ENCODE measurements around the gene RAC3.

RAC3 gene

DNA sequence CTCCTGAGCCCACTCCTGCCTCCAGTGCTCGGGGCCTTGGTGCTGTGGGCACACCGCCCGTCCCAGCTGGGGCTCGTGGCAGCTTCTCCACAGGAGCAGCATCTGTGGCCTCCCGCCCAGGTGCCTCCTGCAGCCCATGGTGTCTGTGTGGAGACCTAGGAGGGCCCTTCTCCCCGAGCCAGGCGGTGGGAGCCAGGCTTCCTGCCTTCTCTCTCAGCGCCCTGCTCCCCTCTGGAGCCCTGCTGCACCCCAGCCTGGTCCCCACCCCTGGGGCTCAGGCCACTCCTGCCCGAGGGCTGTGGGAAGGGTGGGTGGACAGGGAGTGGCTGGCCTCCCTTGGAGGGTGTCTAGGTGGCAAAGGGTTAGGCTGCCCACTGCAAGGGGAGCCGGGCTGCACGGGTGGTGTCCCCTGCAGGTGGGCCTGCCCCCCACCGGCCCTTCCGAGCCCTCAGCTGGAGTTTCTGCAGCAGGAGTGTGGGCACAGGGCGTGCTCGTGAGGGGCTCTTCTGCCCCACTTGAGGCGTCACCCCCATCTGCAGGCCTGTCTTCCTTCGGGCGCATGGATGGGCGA lies 19.8 kb upstream of the RAC3 start:
- no peak for DNase-seq (ENCODE audit: low read depth in 1 of 2, low spot score in 1 of 2)
- TF ChIP-seq JUND (IDR thresholded peaks at IDR 0.05; ENCODE audit: low read depth), result no peak
- in situ Hi-C loops (cut with HindIII; ENCODE audit: low pct_unique_long_range_greater_than_20kb, low sequenced_read_pairs), result no loop called here

DNA sequence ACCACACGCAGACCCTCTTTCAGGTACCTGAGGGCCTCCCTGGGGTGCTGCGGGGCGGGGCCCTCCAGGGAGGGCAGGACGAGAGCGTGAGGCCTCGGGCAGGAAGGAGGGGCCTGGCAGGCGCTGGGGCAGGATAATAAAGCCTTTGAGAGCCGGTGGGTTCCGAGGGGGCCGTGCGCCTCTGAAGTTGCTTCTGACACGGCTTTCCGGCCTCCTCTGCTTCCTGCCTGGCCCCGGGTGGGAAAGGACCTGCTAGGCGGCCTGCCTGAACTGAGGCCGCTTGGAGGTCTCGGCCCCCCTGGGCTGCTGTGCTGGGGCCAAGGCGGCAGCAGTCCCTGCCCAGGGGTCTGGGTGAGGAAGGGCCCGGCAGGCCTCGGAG lies 19.2 kb upstream of the RAC3 start:
- in situ Hi-C loops (cut with HindIII; ENCODE audit: low pct_unique_long_range_greater_than_20kb, low sequenced_read_pairs), result no loop called here
- TF ChIP-seq JUND (IDR thresholded peaks at IDR 0.05; ENCODE audit: low read depth), result no peak
- no peak for DNase-seq (ENCODE audit: low read depth in 1 of 2, low spot score in 1 of 2)

DNA sequence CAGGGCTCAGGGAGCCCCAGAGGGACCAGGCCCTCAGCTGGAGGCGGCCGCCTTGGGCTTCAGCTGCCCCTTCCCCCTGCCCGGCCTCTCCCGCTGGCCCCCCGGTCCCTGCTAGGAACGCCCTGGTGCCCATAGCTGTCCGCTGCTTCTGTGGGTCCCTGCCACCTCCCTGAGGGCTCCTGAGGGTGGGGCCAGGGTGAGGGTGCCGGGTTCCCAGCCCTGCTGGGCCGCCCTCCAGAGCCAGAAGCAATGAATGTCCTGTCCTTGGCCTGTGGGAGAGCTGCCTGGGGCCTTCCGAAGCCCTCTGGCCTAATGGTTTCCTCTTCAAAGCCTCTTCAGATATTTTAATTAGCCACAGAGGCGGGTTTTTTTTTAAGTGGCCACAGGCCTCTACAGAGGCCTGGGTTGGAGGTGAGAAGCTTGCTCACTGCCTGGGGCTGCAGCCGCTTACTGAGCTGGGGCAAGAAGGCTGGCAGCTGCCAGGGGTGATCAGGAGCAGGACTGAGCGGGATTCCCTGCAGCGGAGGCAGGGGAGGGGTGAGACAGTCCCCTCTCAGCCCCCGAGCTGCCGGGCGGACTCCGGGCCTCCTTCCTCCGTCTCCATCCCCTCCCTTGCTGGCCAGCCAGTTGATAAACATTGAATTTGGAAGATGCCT lies 18.7 kb upstream of the RAC3 start:
- in situ Hi-C loops (cut with HindIII; ENCODE audit: low pct_unique_long_range_greater_than_20kb, low sequenced_read_pairs), result no loop called here
- no peak for DNase-seq (ENCODE audit: low read depth in 1 of 2, low spot score in 1 of 2)
- TF ChIP-seq JUND (IDR thresholded peaks at IDR 0.05; ENCODE audit: low read depth), result no peak

DNA sequence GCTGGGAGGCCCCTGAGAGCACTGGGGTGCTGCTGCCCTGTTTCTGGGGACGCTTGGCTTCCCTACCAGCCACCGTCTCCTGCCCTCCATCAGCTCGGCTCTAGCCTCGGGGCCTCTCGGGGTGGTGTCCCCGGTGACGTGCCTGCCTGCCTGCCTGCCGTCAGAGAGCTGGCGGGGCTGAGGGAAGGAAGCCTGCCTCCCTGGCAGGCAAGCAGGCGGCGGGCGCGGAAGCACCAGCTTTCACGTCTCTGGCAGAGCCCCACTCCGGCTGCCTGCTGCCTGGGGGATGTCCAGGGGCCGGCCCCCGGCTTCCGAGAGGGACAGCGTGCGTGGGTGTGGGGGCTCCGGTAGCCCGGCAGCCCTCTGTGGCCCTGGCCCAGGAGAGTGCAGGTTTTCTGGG lies 18.1 kb upstream of the RAC3 start:
- no peak for TF ChIP-seq JUND (IDR thresholded peaks at IDR 0.05; ENCODE audit: low read depth)
- in situ Hi-C loops (cut with HindIII; ENCODE audit: low pct_unique_long_range_greater_than_20kb, low sequenced_read_pairs), result no loop called here
- no peak for DNase-seq (ENCODE audit: low read depth in 1 of 2, low spot score in 1 of 2)

DNA sequence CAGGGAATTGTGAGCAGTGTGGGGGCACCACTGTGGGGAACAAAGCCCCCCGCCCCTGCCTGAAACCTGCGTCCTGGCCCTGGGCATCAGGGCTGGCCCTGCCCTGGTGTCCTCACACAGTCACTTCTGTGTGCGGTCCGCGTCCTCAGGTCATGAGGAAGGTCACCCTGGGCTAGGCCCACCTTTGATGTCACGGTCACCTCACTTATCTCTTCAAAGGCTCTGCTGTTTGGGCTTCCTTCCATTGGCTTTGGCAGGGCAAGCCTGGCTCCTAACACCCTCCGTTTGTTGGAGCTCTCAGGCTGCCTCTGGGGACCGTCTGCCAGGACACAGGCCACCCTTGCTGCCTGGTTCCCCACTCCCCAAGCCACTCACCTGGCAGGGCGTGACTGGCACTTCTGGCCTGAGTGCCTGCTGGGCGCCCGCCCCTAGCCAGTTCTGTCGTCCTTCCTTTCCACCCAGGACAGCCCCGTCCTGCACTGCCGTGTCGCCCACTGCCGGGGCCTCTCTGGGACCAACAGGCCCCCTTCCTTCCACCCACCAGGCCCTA lies 17.6 kb upstream of the RAC3 start:
- TF ChIP-seq JUND (IDR thresholded peaks at IDR 0.05; ENCODE audit: low read depth), result no peak
- DNase-seq (ENCODE audit: low read depth in 1 of 2, low spot score in 1 of 2), result no peak
- in situ Hi-C loops (cut with HindIII; ENCODE audit: low pct_unique_long_range_greater_than_20kb, low sequenced_read_pairs), result no loop called here

DNA sequence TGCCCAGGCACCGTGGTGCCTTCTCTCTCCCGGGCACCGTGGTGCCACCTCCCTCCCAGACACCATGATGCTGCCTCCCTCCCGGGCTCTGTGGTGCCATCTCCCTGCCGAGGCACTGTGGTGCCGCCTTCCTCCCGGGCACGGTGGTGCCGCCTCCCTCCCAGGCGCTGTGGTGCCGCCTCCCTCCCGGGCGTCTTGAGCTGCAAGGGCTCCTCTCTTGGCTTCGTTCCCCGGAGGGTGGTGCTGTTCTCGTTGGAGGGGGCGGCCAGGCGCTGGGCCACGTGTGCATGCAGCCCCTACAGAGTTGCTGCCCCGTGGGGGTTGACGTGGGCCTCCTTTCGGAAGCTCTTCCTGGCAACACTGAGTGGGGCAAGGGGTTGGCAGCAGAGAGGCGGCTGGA lies 17.0 kb upstream of the RAC3 start:
- no peak for DNase-seq (ENCODE audit: low read depth in 1 of 2, low spot score in 1 of 2)
- in situ Hi-C loops (cut with HindIII; ENCODE audit: low pct_unique_long_range_greater_than_20kb, low sequenced_read_pairs), result no loop called here
- TF ChIP-seq JUND (IDR thresholded peaks at IDR 0.05; ENCODE audit: low read depth), result no peak

DNA sequence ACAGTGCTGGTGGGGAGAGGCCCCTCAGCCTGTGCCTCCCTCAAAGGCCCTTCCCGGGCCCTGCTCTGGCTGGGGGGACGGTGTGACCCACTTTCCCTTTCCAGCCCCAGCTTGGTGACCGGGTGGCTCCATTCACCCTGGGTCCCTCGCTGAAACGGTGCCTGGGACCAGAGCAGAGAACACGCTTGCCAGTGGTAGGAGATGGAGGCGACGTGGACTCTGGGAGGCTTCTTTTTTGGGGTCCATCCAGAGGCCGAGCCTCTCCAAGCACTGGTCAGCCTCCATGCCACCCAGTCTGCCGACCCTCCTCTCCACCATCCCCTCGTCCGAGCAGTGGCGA lies 16.5 kb upstream of the RAC3 start:
- TF ChIP-seq JUND (IDR thresholded peaks at IDR 0.05; ENCODE audit: low read depth), result no peak
- no peak for DNase-seq (ENCODE audit: low read depth in 1 of 2, low spot score in 1 of 2)
- in situ Hi-C loops (cut with HindIII; ENCODE audit: low pct_unique_long_range_greater_than_20kb, low sequenced_read_pairs), result no loop called here

DNA sequence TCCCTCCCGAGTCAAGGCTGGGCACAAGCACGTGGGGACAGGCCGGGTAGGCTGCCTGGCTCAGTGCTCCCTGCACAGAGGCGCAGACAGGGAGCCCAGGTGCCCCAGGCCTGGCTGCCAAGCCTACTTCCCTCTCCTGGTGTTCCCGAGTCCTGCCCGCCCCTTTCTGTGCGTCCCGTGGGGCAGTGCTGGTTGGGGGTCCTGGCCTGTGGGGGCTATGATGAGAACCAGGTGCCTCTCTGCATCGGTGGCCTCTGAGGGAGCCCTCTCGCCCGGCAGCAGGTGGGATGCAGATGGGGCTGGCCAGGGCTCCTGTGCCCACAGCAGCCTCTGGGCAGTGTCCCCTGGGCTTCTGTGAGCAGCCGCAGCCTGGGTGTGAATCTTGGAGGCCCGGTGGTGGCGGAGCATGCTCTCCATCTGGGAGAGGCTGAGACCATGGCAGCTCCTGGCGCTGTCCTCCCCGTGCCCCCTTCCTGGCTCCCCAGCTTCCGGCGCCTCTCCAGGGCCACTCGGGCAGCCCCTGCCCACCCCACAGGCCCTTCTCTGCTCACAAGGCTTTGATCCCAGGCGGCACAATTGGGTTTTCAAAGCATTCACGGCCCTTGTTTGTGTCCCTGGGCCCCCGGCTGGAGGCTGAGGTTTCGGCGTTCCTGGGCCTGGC lies 16.0 kb upstream of the RAC3 start:
- in situ Hi-C loops (cut with HindIII; ENCODE audit: low pct_unique_long_range_greater_than_20kb, low sequenced_read_pairs), result no loop called here
- no peak for DNase-seq (ENCODE audit: low read depth in 1 of 2, low spot score in 1 of 2)
- no peak for TF ChIP-seq JUND (IDR thresholded peaks at IDR 0.05; ENCODE audit: low read depth)

DNA sequence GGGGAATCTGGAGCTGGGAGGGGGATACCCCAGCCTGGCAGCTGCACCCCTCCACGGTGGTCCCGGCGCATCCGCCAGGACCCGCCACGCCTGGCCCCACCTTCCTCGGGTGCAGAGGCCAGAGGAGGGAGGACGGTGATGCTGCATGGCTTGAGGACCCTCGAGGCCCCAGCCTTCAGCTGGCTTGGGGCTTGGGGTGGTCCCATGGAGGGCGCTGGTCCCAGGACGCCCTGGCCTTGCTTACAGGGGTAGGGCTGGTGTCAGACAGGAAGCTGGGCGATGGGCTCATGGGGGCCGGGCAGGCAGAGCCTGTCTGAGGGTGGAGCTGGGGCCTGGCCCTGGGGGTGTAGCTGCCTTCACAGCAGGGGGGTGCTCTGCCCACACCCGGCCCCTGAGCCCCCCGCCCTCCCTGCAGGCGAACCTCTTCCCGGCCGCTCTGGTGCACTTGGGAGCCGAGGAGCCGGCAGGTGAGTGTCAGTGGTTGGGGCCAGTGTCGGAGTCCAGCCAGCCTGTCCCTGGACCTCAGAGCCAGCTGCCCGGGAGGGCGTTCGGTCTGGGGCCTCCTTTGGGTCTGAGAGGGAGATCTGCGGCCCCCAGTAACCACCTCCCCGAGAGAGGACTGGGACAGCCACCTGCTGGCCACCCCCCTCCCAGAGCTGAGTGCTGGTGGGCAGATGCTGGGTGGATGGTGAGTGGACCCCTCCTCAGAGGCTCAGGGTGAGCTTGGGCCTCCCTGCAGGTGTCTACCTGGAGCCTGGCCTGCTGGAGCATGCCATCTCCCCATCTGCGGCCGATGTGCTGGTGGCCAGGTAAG lies 15.2 kb upstream of the RAC3 start:
- in situ Hi-C loops (cut with HindIII; ENCODE audit: low pct_unique_long_range_greater_than_20kb, low sequenced_read_pairs), result no loop called here
- TF ChIP-seq JUND (IDR thresholded peaks at IDR 0.05; ENCODE audit: low read depth), result no peak
- no peak for DNase-seq (ENCODE audit: low read depth in 1 of 2, low spot score in 1 of 2)

DNA sequence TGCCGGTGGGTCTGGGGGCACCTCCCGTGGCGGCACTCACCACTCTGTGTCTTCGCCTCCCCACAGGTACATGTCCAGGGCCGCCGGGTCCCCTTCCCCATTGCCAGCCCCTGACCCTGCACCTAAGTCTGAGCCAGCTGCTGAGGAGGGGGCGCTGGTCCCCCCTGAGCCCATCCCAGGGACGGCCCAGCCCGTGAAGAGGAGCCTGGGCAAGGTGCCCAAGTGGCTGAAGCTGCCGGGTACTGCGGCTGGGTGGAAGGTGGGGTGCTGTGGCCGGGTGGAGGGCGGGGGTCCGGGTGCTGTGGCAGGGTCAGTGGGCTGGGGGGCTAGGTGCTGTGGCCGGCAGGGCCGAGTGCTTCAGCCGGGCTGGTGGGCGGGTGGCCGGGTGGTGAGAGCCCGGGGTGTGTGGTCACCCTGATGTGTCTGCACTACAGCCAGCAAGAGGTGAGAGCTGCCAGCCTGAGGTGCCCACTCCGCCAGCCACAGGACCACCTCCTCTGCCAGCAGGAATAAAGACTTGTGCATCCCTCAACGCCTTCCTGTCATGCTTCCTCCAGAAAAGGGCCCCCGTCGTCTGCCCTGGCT lies 14.5 kb upstream of the RAC3 start:
- no peak for TF ChIP-seq JUND (IDR thresholded peaks at IDR 0.05; ENCODE audit: low read depth)
- DNase-seq (ENCODE audit: low read depth in 1 of 2, low spot score in 1 of 2), result no peak
- in situ Hi-C loops (cut with HindIII; ENCODE audit: low pct_unique_long_range_greater_than_20kb, low sequenced_read_pairs), result no loop called here

DNA sequence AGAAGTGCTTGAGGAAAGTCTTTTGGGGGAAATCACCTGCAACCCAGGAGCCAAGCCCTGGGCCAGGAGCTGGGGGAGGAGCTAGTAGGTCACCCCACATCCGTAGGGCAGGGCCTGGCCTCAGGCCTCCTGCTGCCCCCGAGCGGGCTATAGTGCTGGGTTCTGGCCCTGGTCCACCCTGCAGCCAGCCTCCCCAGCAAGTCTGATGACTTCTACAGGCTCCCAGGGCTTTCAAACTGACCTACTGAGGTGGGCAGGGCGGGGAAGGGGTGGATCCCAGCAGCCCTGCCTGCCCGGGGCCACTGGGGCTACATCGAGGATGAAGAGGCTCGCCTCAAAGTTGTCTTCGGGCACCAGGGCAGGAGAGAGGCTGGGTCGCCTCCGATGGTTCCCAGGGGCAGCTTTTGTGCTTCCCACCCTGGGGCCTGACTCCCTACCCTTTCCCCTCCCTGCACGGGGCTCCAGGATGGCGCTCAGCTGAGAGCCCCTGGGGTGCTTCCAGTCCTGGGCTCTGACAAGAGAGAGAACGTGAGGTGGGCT lies 13.8 kb upstream of the RAC3 start:
- in situ Hi-C loops (cut with HindIII; ENCODE audit: low pct_unique_long_range_greater_than_20kb, low sequenced_read_pairs), result no loop called here
- no peak for DNase-seq (ENCODE audit: low read depth in 1 of 2, low spot score in 1 of 2)
- TF ChIP-seq JUND (IDR thresholded peaks at IDR 0.05; ENCODE audit: low read depth), result no peak

Data from T47D (cell line).